ENCODE measurements around the gene LINGO4.
A peak's percentile ranks its signal among the peaks of the same experiment; 100 is the strongest.

LINGO4 gene

DNA sequence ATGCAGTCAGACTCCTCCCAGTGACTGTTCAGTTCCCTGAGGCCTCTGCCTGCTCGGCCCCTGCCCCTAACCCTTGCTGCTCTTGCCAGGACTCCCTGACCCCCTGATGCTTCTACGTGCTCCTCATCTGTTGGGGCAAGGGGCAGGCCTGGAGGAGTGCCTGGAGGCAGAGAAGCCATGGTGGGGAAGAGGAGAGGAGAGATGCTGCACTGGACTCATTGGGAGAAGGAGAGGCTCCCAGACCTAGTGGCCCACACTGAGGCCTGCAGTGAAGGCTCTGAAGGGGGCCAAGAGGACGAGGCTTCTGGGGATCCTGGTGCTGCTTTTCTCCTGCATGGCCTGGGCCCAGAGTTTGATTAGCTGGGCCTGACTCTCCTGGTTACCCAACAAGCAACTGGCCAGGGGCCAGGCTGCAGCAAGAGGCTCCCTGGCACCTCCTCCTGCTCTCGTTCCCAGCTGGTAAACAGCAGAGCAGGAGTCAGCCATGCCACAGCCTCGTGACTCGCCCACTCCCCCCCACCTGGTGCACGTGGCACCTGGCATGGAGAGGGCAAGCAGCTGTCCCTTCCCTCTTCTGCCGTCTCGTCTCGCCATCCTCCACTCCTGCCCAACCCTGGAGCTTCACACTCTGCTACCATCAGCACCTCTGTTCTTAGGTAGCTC lies 27.2 kb upstream of the LINGO4 start:
- Histone ChIP-seq H3K9me3 (ENCODE audit: control insufficient read depth, low read length) (no peaks in the 10 kb centered on the region), H3K9ac (ENCODE audit: low read length) (peak overlapping the region; percentile 39), H3K4me3 (ENCODE audit: low read length) (no peak overlapping the region), H3K4me1 (ENCODE audit: control insufficient read depth, insufficient read depth, low read length) (peaks cover 11% of the 10 kb centered on the region), H3K27me3 (replicated peaks; ENCODE audit: control insufficient read depth, insufficient read depth, low read length) (peaks cover 25% of the 10 kb centered on the region), H3K36me3 (ENCODE audit: control insufficient read depth, insufficient read depth, low read length, severe bottlenecking) (no peaks in the 10 kb centered on the region)
- DNase-seq (ENCODE audit: low read depth): peak; percentile 69

DNA sequence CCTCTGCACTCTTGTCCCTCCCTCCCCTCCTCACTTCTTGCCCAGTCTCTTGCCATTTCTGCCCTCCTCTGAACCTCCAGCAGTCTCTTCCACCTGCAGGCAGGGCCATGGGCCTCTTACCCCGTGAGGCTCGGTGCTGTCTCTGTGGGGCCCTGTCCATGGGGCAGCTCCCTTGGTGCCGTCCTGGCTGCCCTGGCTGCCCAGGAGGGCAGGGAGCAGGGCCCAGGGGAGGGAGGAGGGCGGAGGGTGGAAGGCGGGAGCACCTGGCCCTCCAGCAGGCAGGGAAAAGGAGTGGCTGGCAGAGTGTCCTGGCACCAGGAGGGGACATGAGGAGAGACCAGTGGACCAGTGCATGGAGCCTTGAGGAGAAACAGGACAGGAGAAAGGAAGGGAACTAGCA lies 26.4 kb upstream of the LINGO4 start, which contains the start of gene RORC:
TSS of gene RORC (minus strand) at position 198 of the 400 bp plus-strand sequence. CDS start at position 160, 38 bp downstream.
- H3K4me3 ChIP-seq (ENCODE audit: low read length): no peak within 1 kb of the TSS
- no peaks in the 10 kb centered on the region for H3K36me3 ChIP-seq (ENCODE audit: control insufficient read depth, insufficient read depth, low read length, severe bottlenecking)
- peaks cover 11% of the 10 kb centered on the region for H3K4me1 ChIP-seq (ENCODE audit: control insufficient read depth, insufficient read depth, low read length)
- no peak for DNase-seq (ENCODE audit: low read depth)
- peak within 1 kb of the TSS; percentile 39 for H3K9ac ChIP-seq (ENCODE audit: low read length)
- no peaks in the 10 kb centered on the region for H3K9me3 ChIP-seq (ENCODE audit: control insufficient read depth, low read length)
- peaks cover 20% of the 10 kb centered on the region for H3K27me3 ChIP-seq (replicated peaks; ENCODE audit: control insufficient read depth, insufficient read depth, low read length)

DNA sequence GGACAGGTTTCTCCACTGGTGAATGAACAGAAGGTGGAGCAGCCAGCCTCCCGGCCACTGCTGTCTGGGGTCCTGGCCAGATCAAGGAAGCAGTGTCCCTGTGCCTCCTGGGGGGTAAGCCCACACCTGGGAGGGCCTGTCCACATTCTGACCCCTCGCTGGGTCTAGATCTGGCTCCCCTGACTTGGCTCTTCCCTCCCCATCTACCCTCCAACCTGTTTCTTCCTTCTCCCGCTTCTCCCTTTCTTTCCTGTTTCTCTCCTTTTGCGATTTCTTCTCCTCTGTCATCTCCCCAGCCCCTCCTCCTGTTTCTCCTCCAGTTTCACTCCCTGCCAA lies 26.0 kb upstream of the LINGO4 start:
- no peak for DNase-seq (ENCODE audit: low read depth)
- peaks cover 20% of the 10 kb centered on the region for H3K27me3 ChIP-seq (replicated peaks; ENCODE audit: control insufficient read depth, insufficient read depth, low read length)
- H3K4me3 ChIP-seq (ENCODE audit: low read length): no peak overlapping the region
- H3K9me3 ChIP-seq (ENCODE audit: control insufficient read depth, low read length): no peaks in the 10 kb centered on the region
- H3K36me3 ChIP-seq (ENCODE audit: control insufficient read depth, insufficient read depth, low read length, severe bottlenecking): no peaks in the 10 kb centered on the region
- H3K4me1 ChIP-seq (ENCODE audit: control insufficient read depth, insufficient read depth, low read length): peaks cover 11% of the 10 kb centered on the region
- no peak overlapping the region for H3K9ac ChIP-seq (ENCODE audit: low read length)

DNA sequence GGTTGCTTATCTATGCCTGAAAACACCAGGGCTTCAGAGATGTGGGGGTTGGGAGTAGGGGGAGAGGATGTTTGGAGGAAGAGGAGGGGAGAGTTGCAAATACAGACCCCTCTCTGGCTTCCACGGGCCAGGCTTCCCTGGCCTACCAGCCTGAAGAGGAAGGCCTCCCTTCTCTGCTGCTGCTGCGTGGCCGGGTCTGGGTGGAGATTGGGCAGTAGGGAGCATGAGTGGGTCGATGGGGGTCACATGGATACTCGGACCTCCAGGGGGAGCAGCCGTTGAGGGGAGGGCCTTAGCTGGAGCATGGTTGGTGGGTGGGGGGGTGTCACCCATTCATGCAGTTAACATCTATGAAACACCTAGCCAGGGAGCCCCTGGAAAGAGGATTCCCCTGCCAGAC lies 24.8 kb upstream of the LINGO4 start:
- H3K9ac ChIP-seq (ENCODE audit: low read length): no peak overlapping the region

DNA sequence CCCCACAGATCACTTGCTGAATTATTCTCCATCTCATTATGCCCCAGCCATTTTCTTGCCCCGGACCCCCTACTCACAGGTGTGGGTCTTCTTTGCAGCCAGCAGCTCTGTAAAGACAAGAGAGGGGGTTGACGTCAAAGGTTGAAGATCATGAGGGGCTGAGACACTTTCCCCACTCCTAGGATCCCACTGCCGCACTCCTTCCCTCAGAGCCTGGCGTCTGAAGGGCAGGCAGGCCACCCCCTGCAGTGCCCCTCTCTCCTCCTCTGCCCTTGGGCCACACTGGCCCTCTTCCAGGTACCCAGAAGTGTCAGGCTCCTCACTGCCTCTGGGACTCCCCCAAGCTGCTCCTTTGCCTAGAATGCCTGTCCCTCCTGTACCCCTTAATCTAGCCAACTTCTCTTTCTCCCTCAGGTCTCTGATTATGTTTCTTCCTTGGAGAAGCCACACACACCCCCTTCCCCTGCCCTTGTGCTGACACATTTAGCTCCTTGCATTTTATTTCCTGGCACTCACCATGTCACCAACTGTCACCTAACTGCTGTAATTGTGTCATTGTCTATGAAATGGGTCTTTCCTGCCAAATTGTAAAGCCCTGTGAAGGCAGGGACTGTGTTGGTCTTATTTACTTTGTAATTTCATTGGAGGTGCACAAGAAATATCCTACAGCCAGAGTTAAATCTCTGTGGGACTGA lies 24.3 kb upstream of the LINGO4 start:
- H3K36me3 ChIP-seq (ENCODE audit: control insufficient read depth, insufficient read depth, low read length, severe bottlenecking): no peaks in the 10 kb centered on the region
- no peak overlapping the region for H3K9ac ChIP-seq (ENCODE audit: low read length)
- no peaks in the 10 kb centered on the region for H3K9me3 ChIP-seq (ENCODE audit: control insufficient read depth, low read length)
- H3K4me1 ChIP-seq (ENCODE audit: control insufficient read depth, insufficient read depth, low read length): peaks cover 20% of the 10 kb centered on the region
- peaks cover 23% of the 10 kb centered on the region for H3K27me3 ChIP-seq (replicated peaks; ENCODE audit: control insufficient read depth, insufficient read depth, low read length)
- DNase-seq (ENCODE audit: low read depth): no peak
- H3K4me3 ChIP-seq (ENCODE audit: low read length): no peak overlapping the region

More for the DNA sequence above, 24.8 kb upstream of the LINGO4 start:
- Histone ChIP-seq H3K27me3 (replicated peaks; ENCODE audit: control insufficient read depth, insufficient read depth, low read length) (peaks cover 20% of the 10 kb centered on the region), H3K9me3 (ENCODE audit: control insufficient read depth, low read length) (no peaks in the 10 kb centered on the region), H3K36me3 (ENCODE audit: control insufficient read depth, insufficient read depth, low read length, severe bottlenecking) (no peaks in the 10 kb centered on the region), H3K4me1 (ENCODE audit: control insufficient read depth, insufficient read depth, low read length) (peaks cover 19% of the 10 kb centered on the region), H3K4me3 (ENCODE audit: low read length) (no peak overlapping the region)
- no peak for DNase-seq (ENCODE audit: low read depth)

DNA sequence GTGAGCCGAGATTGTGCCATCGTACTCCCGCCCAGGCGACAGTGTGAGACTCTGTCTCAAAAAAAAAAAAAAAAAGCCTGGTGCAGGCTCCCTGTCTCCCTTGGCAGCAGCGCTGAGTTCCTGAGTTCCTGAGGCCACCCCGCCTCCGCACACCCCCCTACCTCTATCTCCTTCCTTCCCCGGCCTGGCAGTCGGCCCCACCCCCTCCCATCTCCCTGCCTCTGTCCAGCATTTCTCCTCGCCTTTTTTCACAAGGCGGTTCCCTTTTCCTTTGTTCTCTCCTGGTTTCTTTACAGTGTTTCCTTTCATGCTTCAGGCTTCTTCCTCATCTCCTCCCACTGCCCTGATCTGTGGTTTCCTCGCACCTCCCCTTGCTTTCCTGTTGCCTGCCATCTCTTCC lies 23.7 kb upstream of the LINGO4 start:
- peak; percentile 35 for DNase-seq (ENCODE audit: low read depth)
- Histone ChIP-seq H3K9ac (ENCODE audit: low read length) (no peak overlapping the region), H3K36me3 (ENCODE audit: control insufficient read depth, insufficient read depth, low read length, severe bottlenecking) (no peaks in the 10 kb centered on the region), H3K9me3 (ENCODE audit: control insufficient read depth, low read length) (no peaks in the 10 kb centered on the region), H3K4me3 (ENCODE audit: low read length) (no peak overlapping the region), H3K4me1 (ENCODE audit: control insufficient read depth, insufficient read depth, low read length) (peaks cover 20% of the 10 kb centered on the region), H3K27me3 (replicated peaks; ENCODE audit: control insufficient read depth, insufficient read depth, low read length) (peaks cover 24% of the 10 kb centered on the region)

DNA sequence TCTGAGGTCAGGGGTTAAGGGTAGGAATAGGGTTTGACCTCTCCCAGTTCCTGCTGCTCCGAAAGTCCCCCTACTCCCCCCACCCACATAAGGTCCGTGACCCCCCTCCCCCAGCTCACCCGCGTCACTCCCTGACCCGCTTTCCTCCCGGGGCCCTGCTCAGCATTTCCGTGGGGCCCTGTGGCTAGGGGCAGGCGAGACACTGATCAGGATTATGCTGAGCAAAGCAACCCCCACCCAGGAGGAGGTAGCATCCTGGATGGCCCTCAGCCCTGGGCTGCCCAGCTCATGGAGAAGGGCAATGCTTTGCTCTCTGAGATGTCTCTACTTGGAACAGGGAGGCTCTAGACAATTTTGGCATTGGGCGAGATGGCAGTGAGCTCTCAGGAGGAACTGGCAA lies 22.6 kb upstream of the LINGO4 start:
- DNase-seq (ENCODE audit: low read depth): no peak
- H3K4me3 ChIP-seq (ENCODE audit: low read length): no peak overlapping the region
- H3K27me3 ChIP-seq (replicated peaks; ENCODE audit: control insufficient read depth, insufficient read depth, low read length): peaks cover 28% of the 10 kb centered on the region
- H3K4me1 ChIP-seq (ENCODE audit: control insufficient read depth, insufficient read depth, low read length): peaks cover 19% of the 10 kb centered on the region
- H3K9ac ChIP-seq (ENCODE audit: low read length): no peak overlapping the region
- H3K36me3 ChIP-seq (ENCODE audit: control insufficient read depth, insufficient read depth, low read length, severe bottlenecking): no peaks in the 10 kb centered on the region
- no peaks in the 10 kb centered on the region for H3K9me3 ChIP-seq (ENCODE audit: control insufficient read depth, low read length)

DNA sequence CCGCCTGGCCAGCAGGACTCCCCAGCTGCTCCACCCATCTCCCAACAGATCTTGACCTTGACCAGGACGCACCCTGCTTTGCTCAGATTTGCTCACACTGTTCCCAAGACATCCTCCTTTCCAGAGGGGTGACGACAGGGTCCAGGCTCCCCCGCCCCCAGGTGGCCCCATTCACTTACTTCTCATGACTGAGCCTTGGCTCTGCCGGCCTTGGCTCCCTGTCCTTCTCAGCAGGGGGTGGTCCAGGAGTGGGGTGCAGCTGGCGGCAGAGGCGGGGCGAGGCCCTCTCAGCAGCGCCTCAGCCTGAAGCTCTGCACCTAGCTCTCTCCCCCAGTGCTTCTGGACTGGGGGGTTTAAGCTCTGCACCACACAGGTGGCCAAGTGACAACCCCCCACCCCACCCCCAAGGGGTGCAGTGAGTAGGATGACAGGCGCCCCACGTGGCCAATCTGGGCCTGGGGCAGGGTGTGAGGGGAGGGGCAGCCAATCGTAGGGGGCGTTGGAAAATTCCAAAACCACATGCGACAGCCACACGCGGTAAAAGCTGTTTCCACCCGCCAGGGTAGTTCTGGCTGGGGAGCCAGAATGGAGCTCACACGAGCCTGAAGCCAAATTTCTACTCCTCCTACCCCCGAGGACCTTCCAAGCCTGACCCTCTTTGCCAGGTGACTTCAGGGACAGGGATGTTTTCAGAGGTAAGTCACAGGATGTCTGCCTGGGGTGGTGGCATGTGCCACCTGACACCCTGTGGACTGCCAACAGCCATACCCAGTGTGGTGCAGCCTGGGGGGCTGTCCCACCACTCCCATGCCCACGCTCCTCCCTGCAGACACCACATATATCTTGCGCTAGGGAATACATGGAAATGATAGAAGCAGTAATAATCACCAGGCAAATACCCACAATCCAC lies 20.8 kb upstream of the LINGO4 start:
- DNase-seq (ENCODE audit: low read depth): no peak
- Histone ChIP-seq H3K9me3 (ENCODE audit: control insufficient read depth, low read length) (no peaks in the 10 kb centered on the region), H3K4me1 (ENCODE audit: control insufficient read depth, insufficient read depth, low read length) (peaks cover 14% of the 10 kb centered on the region), H3K9ac (ENCODE audit: low read length) (no peak overlapping the region), H3K36me3 (ENCODE audit: control insufficient read depth, insufficient read depth, low read length, severe bottlenecking) (no peaks in the 10 kb centered on the region), H3K27me3 (replicated peaks; ENCODE audit: control insufficient read depth, insufficient read depth, low read length) (peaks cover 25% of the 10 kb centered on the region), H3K4me3 (ENCODE audit: low read length) (no peak overlapping the region)

DNA sequence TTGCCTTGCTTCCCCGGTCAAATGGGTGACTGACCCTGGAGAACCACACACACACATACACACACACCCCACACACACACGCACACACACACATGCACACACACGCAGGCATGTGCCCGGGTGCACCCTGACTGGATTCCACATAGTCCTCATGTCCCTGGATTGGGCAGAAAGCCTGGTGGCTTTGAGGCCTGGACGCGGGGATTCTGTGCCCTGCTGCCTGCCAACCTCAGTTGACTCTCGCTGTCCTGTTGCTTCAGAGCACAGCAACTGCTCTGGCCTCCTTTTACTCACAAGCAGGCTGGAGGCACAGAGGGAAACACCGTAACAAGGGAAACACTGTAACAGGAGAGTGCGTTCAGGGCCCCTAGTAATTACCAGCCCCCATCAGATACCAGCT lies 20.0 kb upstream of the LINGO4 start:
- Histone ChIP-seq H3K36me3 (ENCODE audit: control insufficient read depth, insufficient read depth, low read length, severe bottlenecking) (no peaks in the 10 kb centered on the region), H3K4me1 (ENCODE audit: control insufficient read depth, insufficient read depth, low read length) (peaks cover 22% of the 10 kb centered on the region), H3K9me3 (ENCODE audit: control insufficient read depth, low read length) (no peaks in the 10 kb centered on the region), H3K4me3 (ENCODE audit: low read length) (no peak overlapping the region), H3K9ac (ENCODE audit: low read length) (no peak overlapping the region), H3K27me3 (replicated peaks; ENCODE audit: control insufficient read depth, insufficient read depth, low read length) (peaks cover 22% of the 10 kb centered on the region)
- no peak for DNase-seq (ENCODE audit: low read depth)

DNA sequence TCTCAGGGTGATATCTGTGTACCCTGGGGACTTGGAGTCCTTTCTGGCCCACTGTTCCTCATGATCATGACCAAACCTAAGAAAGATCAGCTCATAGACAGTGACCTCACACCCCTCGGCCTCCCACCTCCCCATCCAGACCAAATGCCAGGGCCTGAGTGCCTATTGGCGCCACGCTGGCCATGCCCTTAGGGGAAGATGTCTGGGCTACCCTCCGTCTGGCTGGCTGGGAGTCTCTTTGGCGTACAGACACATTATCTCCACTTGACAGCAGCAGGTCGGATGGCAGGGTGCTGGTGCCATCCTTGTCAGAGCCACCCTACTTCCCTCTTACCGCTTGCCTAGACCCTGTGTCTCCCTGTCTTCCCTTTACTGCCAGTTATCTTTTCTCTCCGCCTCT lies 18.0 kb upstream of the LINGO4 start:
- DNase-seq (ENCODE audit: low read depth): no peak
- no peaks in the 10 kb centered on the region for H3K9me3 ChIP-seq (ENCODE audit: control insufficient read depth, low read length)
- H3K36me3 ChIP-seq (ENCODE audit: control insufficient read depth, insufficient read depth, low read length, severe bottlenecking): no peaks in the 10 kb centered on the region
- H3K27me3 ChIP-seq (replicated peaks; ENCODE audit: control insufficient read depth, insufficient read depth, low read length): peaks cover 24% of the 10 kb centered on the region
- no peak overlapping the region for H3K4me3 ChIP-seq (ENCODE audit: low read length)
- H3K9ac ChIP-seq (ENCODE audit: low read length): no peak overlapping the region
- peaks cover 30% of the 10 kb centered on the region for H3K4me1 ChIP-seq (ENCODE audit: control insufficient read depth, insufficient read depth, low read length)

DNA sequence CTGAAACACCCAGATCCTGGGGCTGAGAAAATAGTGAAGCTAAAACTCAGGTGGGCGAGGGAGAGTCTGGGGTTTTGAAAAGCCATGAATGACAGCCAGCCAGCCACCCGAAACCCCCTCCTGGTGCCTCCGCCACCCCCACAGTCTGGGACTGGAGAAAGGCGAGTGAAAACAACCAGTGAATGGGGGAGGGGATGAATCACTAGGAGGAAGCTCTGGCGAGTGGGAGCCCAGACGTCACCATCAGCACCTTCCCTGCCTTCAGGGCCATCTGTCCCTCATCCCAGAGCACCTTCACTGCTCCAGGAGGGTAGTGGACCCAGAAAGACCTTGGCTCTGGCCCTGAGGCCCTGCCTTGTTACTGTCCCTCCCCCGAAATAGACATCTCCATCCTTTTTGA lies 17.2 kb upstream of the LINGO4 start:
- Histone ChIP-seq H3K9me3 (ENCODE audit: control insufficient read depth, low read length) (no peaks in the 10 kb centered on the region), H3K4me1 (ENCODE audit: control insufficient read depth, insufficient read depth, low read length) (peaks cover 30% of the 10 kb centered on the region), H3K36me3 (ENCODE audit: control insufficient read depth, insufficient read depth, low read length, severe bottlenecking) (no peaks in the 10 kb centered on the region), H3K9ac (ENCODE audit: low read length) (no peak overlapping the region), H3K27me3 (replicated peaks; ENCODE audit: control insufficient read depth, insufficient read depth, low read length) (peaks cover 30% of the 10 kb centered on the region), H3K4me3 (ENCODE audit: low read length) (no peak overlapping the region)
- DNase-seq (ENCODE audit: low read depth): no peak
